Central memory CD8-positive, alpha-beta T cell (primary cell): ENCODE measurements around the gene MYOD1.

Experiments used
- ATAC-seq: fragments of 150-1000 bp; cut with Tn5 transposase; replicated peaks from 2 replicates; pipeline ENCODE4 v1.10.0; 2022; ENCODE audit warnings: mild to moderate bottlenecking, moderate FRiP score, moderate number of reproducible peaks; ENCODE audit not compliant: poor library complexity, severe bottlenecking; ENCODE audit errors: extremely low read depth
- DNase-seq, 2 donors: peaks; one replicate each; pipeline ENCODE4 v3.0.0; 2021; ENCODE audit warnings: low spot score in 2 of 2
- H3K27ac Mint-ChIP-seq: one replicate; pipeline ENCODE4 v1.8.0; 2022; ENCODE audit warnings: low read depth, mild to moderate bottlenecking, moderate library complexity, mixed read lengths
- H3K27me3 Mint-ChIP-seq: one replicate; pipeline ENCODE4 v1.8.0; 2022; ENCODE audit warnings: mixed read lengths
- H3K36me3 Mint-ChIP-seq: one replicate; pipeline ENCODE4 v1.8.0; 2022; ENCODE audit warnings: mild to moderate bottlenecking, moderate library complexity, mixed read lengths; ENCODE audit not compliant: insufficient read depth
- H3K4me1 Mint-ChIP-seq: one replicate; pipeline ENCODE4 v1.8.0; 2022; ENCODE audit warnings: mixed read lengths
- H3K4me3 Mint-ChIP-seq: one replicate; pipeline ENCODE4 v1.8.0; 2022; ENCODE audit warnings: mild to moderate bottlenecking, moderate library complexity, mixed read lengths
- H3K9me3 Mint-ChIP-seq: one replicate; pipeline ENCODE4 v1.8.0; 2022; ENCODE audit warnings: mixed read lengths

Gene MYOD1

DNA sequence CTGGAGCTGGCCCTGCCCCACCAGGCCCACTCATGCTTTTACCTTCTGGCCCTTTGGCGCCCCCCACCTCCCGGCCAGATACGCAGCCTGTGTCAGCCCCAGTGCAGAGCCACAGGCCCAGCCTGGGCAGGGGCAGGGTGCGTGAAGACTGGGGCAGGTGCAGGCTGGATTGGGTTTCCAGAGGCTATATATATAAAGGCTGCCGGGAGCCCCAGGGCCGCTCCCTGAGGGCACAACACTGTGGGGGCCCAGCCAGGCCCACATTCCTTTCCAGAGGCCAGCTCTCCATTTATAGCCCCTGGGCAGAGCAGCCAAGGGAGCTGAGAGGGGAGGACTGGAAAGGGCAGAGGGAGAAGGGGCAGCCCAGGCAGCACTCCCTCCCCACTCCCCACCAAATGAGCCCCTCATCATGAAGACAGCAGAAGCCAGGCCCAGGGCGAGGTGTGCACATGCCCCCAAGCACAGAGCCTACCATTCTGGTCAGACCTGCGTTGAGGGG lies 5.0 kb upstream of the MYOD1 start:
- H3K9me3 Mint-ChIP-seq, result no peaks in the 10 kb centered on the region
- H3K4me3 Mint-ChIP-seq, result no peak overlapping the region
- H3K36me3 Mint-ChIP-seq, result no peaks in the 10 kb centered on the region
- H3K4me1 Mint-ChIP-seq, result no peaks in the 10 kb centered on the region
- H3K27ac Mint-ChIP-seq, result no peak overlapping the region
- ATAC-seq (no peak), DNase-seq (no peak)
- peaks cover 7% of the 10 kb centered on the region for H3K27me3 Mint-ChIP-seq

DNA sequence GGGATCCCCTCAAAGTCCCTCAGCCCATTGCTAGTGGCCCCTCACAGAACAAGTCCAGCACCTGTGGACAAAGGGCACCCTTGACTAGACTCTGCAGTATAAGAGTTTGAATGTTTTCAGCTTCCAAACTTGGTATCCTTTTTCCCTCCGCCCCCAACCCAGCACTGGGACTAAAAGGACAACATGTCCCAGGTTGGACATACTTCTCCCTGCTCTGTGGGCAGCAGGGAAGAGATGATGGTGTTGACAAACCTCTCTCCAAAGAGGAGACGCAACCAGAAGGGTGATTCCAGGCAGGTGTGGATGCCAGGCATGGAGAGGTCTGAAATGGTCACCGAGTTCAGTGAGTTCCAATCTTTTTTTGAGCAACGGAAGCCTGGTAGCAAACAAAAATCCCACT lies 4.5 kb upstream of the MYOD1 start:
- Mint-ChIP-seq H3K36me3 (no peaks in the 10 kb centered on the region), H3K4me3 (no peak overlapping the region), H3K27ac (no peak overlapping the region), H3K4me1 (no peaks in the 10 kb centered on the region), H3K9me3 (no peaks in the 10 kb centered on the region), H3K27me3 (peaks cover 7% of the 10 kb centered on the region)
- DNase-seq, result no peak
- no peak for ATAC-seq

DNA sequence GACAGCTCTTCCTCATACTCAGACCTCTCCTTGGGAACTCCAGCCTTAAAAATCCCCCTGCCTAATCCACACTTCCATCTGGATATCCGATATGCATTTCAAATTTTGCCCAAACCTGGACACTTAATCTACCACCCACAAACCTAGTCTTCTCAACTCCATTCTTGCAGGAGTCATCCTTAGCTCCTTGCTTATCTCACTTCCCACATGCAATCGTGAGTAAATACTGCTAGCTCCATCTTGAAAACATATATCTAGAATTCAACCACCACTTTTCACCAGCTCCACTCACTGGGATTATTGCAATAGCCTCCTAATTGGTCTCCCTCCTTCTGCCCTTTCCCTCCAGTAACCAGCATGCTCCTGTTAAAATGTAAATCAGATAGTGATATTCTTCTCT lies 2.6 kb upstream of the MYOD1 start:
- H3K27me3 Mint-ChIP-seq, result peaks cover 7% of the 10 kb centered on the region
- no peaks in the 10 kb centered on the region for H3K4me1 Mint-ChIP-seq
- no peak overlapping the region for H3K27ac Mint-ChIP-seq
- no peak for ATAC-seq
- DNase-seq, result no peak
- no peaks in the 10 kb centered on the region for H3K9me3 Mint-ChIP-seq
- no peaks in the 10 kb centered on the region for H3K36me3 Mint-ChIP-seq
- no peak overlapping the region for H3K4me3 Mint-ChIP-seq

DNA sequence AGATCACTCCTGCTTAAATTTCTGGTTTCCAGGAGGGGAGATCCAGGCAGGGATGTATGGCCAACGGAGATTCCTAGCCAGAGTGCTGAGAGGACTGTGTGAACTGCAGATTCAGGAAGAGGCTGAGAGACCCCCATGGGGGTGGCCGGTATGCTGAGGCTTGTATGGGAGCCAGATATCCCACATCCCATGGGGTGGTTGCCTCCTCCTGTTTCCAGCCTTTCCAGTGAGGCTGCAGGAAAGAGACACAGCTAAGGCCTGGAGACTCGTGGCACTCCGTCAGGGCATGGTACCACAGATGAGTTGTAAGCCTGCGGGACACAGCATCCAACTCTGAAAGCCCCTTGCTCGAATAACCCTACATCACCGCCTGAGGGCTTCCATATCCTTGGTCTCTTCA lies 1.4 kb upstream of the MYOD1 start:
- Mint-ChIP-seq H3K4me3 (no peak overlapping the region), H3K4me1 (no peaks in the 10 kb centered on the region), H3K9me3 (no peaks in the 10 kb centered on the region), H3K36me3 (no peaks in the 10 kb centered on the region), H3K27me3 (peaks cover 19% of the 10 kb centered on the region), H3K27ac (no peak overlapping the region)
- no peak for DNase-seq
- no peak for ATAC-seq

DNA sequence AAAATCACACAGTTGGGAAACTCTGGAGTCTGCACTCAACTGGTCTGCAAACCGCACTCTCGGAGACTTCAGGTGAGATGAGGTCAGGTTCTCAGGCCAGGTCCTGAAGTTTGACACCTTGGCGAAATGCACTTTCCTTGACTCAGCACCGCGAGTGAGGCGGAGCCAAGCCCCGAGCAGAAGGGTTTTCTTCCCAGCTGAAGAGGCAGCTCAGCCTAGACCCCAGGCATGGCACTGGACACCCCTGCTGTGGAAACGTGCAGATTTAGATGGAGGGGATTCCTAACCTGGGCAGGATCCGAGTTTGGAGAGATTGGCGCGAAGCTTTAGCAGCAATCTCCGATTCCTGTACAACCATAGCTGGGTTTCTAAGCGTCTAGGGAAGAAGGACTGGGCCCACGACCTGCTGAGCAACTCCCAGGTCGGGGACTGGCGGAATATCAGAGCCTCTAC lies 835 bp upstream of the MYOD1 start:
- ATAC-seq (no peak), DNase-seq (no peak)
- no peaks in the 10 kb centered on the region for H3K4me1 Mint-ChIP-seq
- no peak overlapping the region for H3K4me3 Mint-ChIP-seq
- H3K27ac Mint-ChIP-seq, result no peak overlapping the region
- no peaks in the 10 kb centered on the region for H3K36me3 Mint-ChIP-seq
- peaks cover 24% of the 10 kb centered on the region for H3K27me3 Mint-ChIP-seq
- H3K9me3 Mint-ChIP-seq, result no peaks in the 10 kb centered on the region

DNA sequence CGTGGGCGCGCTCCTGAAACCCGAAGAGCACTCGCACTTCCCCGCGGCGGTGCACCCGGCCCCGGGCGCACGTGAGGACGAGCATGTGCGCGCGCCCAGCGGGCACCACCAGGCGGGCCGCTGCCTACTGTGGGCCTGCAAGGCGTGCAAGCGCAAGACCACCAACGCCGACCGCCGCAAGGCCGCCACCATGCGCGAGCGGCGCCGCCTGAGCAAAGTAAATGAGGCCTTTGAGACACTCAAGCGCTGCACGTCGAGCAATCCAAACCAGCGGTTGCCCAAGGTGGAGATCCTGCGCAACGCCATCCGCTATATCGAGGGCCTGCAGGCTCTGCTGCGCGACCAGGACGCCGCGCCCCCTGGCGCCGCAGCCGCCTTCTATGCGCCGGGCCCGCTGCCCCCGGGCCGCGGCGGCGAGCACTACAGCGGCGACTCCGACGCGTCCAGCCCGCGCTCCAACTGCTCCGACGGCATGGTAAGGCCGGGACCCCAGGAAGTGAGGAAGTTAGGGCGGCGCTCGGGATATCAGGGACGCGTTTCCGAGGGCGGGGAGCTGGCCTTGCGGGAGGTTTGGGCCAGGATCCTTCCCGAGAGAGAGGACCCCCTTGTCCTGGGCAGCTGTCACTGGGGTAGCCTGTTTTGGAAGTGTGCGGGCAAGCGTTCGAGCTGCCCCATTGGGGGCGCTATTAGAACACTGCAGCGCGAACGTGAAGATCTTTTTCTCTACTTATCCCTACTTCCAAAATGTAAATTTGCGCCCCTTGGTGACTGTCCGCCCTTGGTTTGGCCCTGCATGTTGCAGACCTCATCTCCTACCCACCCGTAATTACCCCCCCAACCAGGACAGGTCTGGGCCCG lies 796 bp downstream of the MYOD1 start:
- Mint-ChIP-seq H3K36me3 (no peaks in the 10 kb centered on the region), H3K9me3 (no peaks in the 10 kb centered on the region), H3K4me1 (no peaks in the 10 kb centered on the region), H3K4me3 (no peak overlapping the region), H3K27me3 (peaks cover 34% of the 10 kb centered on the region), H3K27ac (no peak overlapping the region)
- DNase-seq (no peak), ATAC-seq (no peak)

DNA sequence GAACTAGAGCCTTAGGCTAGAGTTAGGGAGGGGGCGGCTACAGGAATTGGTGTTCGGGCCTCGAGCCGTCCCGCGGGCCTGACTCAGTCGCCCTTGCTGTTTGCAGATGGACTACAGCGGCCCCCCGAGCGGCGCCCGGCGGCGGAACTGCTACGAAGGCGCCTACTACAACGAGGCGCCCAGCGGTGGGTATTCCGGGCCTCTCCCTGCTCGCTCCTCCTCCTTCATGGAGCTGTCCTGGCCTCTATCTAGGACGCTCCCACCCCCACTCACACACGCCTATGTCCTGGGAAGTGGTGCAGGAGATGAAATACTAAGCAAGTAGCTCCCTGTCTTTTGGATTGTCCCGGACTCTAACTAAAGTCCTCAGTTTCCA lies 1.4 kb downstream of the MYOD1 start:
- Mint-ChIP-seq H3K36me3 (no peaks in the 10 kb centered on the region), H3K27ac (no peak overlapping the region), H3K4me1 (no peaks in the 10 kb centered on the region), H3K4me3 (no peak overlapping the region), H3K9me3 (no peaks in the 10 kb centered on the region), H3K27me3 (peaks cover 34% of the 10 kb centered on the region)
- ATAC-seq (no peak), DNase-seq (no peak)

DNA sequence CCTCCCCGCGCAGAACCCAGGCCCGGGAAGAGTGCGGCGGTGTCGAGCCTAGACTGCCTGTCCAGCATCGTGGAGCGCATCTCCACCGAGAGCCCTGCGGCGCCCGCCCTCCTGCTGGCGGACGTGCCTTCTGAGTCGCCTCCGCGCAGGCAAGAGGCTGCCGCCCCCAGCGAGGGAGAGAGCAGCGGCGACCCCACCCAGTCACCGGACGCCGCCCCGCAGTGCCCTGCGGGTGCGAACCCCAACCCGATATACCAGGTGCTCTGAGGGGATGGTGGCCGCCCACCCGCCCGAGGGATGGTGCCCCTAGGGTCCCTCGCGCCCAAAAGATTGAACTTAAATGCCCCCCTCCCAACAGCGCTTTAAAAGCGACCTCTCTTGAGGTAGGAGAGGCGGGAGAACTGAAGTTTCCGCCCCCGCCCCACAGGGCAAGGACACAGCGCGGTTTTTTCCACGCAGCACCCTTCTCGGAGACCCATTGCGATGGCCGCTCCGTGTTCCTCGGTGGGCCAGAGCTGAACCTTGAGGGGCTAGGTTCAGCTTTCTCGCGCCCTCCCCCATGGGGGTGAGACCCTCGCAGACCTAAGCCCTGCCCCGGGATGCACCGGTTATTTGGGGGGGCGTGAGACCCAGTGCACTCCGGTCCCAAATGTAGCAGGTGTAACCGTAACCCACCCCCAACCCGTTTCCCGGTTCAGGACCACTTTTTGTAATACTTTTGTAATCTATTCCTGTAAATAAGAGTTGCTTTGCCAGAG lies 2.0 kb downstream of the MYOD1 start:
- no peaks in the 10 kb centered on the region for H3K9me3 Mint-ChIP-seq
- DNase-seq (no peak), ATAC-seq (no peak)
- H3K27ac Mint-ChIP-seq, result no peak overlapping the region
- H3K27me3 Mint-ChIP-seq, result peaks cover 34% of the 10 kb centered on the region
- H3K36me3 Mint-ChIP-seq, result no peaks in the 10 kb centered on the region
- H3K4me1 Mint-ChIP-seq, result no peaks in the 10 kb centered on the region
- no peak overlapping the region for H3K4me3 Mint-ChIP-seq

DNA sequence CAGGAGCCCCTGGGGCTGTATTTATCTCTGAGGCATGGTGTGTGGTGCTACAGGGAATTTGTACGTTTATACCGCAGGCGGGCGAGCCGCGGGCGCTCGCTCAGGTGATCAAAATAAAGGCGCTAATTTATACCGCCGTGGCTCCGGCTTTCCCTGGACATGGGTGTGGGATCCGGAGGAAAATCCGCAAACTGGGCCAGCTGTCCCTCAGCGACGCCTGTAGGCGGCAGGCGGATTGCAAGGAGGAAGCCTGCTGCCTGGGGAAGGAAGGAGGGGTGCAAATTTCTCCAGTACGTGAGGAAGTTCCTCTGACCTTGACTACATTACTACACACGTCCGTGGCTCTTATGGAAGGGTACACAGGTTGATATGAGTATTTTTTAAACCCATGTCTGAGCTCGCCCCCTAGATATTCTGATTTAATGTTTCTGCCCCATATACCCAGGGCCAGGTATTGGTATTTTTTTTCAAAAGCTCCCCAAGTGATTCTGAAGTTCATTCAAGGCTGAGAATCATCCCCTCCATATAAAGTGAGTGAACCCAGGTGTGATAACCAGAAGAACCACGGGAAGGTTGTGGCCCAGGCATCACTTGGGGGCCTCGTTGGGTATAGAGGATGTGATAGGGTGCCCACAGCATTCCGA lies 2.8 kb downstream of the MYOD1 start:
- no peak for DNase-seq
- H3K9me3 Mint-ChIP-seq, result no peaks in the 10 kb centered on the region
- ATAC-seq, result no peak
- no peaks in the 10 kb centered on the region for H3K4me1 Mint-ChIP-seq
- peaks cover 34% of the 10 kb centered on the region for H3K27me3 Mint-ChIP-seq
- no peak overlapping the region for H3K4me3 Mint-ChIP-seq
- no peak overlapping the region for H3K27ac Mint-ChIP-seq
- H3K36me3 Mint-ChIP-seq, result no peaks in the 10 kb centered on the region

DNA sequence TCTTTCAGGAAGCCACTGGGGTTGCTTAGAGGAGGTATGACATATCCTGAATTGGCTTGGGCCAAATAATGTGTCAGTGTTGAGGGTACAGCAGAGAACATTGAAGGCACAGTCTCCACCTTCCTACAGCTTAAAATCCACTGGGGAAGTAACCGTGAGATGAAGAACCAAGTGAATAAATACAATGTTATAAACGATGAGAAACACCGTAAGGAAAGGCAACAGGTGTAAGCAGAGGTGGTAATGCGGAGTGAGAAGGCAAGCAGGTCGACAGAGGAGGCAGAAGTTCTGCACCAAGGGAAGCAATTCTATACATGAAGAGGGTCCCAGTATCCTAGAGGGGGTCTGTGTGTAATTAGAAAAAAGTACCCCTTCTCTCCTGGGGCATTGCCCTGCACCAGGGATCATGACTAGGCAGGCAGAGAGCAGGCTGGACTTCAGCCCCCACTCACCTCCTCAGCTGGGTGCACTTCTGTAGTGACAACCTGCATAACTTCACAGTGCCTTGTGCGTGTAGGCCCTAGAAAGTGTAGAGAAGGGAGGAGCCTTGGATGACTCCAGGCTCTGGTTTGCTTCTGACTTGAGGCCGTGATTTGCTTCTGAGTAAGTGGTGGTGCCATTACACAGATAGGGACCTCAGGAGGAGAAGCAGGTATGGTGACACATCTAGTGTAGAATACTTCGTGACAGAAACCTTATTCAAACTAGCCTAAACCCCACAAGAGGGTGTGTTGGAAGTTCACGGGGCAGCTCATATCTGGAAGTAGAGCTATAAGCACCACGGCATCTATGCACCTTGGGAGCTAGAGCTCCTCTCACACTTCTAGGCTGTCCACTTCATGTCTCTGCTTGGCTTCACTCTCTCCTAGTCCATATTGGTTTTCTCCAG lies 4.9 kb downstream of the MYOD1 start:
- ATAC-seq (no peak), DNase-seq (no peak)
- no peaks in the 10 kb centered on the region for H3K4me1 Mint-ChIP-seq
- no peak overlapping the region for H3K4me3 Mint-ChIP-seq
- H3K9me3 Mint-ChIP-seq, result no peaks in the 10 kb centered on the region
- peaks cover 43% of the 10 kb centered on the region for H3K27me3 Mint-ChIP-seq
- no peaks in the 10 kb centered on the region for H3K36me3 Mint-ChIP-seq
- no peak overlapping the region for H3K27ac Mint-ChIP-seq

DNA sequence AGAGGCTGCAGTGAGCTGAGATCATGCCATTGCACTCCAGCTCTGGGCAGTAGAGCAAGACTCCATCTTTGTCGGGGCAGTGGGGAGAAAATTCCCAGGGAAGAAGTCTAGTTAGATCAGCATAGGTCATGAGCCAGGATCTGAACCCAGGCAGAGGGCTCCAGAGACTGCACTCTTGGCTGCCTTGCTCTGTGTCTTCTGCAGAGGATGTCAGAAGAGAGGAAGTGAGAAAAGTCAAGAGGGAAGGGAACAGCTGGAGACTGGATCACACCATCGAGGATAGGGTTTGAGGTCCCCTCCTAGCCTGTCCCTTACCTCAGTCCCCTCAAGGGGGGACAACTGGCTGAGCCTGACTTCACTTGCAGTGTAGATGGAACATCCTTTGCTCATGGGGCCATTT lies 5.8 kb downstream of the MYOD1 start:
- ATAC-seq, result no peak
- Mint-ChIP-seq H3K27ac (no peak overlapping the region), H3K4me3 (no peak overlapping the region), H3K4me1 (no peaks in the 10 kb centered on the region), H3K9me3 (no peaks in the 10 kb centered on the region), H3K27me3 (peaks cover 52% of the 10 kb centered on the region), H3K36me3 (no peaks in the 10 kb centered on the region)
- no peak for DNase-seq

DNA sequence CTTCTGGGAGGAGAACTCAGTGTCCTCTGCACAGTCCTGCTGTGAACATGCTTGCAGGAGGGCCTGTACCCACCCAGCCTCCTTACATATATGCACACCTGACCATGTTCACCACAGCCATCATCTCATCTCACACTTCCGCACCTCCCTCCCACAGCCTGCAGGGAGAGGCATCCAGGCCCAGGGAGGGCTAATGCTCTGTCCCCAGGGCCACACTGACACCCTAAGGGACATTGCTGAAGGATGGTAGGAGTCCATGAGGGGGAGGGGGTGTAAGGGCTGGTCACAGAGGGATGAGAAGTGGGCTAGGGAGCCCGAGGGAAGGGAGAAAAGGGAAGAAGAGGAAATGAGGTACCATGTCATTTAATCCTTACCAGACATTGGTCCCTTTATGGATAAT lies 10.8 kb downstream of the MYOD1 start:
- DNase-seq (no peak), ATAC-seq (no peak)
- H3K4me1 Mint-ChIP-seq, result no peaks in the 10 kb centered on the region
- H3K27ac Mint-ChIP-seq, result no peak overlapping the region
- H3K9me3 Mint-ChIP-seq, result no peaks in the 10 kb centered on the region
- H3K36me3 Mint-ChIP-seq, result no peaks in the 10 kb centered on the region
- peaks cover 64% of the 10 kb centered on the region for H3K27me3 Mint-ChIP-seq
- H3K4me3 Mint-ChIP-seq, result no peak overlapping the region
